T-helper 1 cell treated with Interleukin-12 subunit alpha and Interleukin-12 subunit beta and Interleukin-4 antibody, amounts not matched to agents 30 ng/mL and 1 ng/mL, for 36 hours (primary cell): ENCODE results near the gene CD300E. TPM values are rescaled to one million over a fixed set of nuclear protein-coding genes. Genes with fewer than 3 reads are reported as not detected.

Experiments used
- intact Hi-C: fragments of 100-400 bp; cut with micrococcal nuclease; formaldehyde crosslinking; loops from one replicate; pipeline ENCODE4 v1.15.1; 2024
- total RNA-seq: library from RNA; stranded (reverse); gene quantifications from 2 replicates; pipeline ENCODE4 v1.2.3, GENCODE V29; 2022

The CD300E gene, protein sequence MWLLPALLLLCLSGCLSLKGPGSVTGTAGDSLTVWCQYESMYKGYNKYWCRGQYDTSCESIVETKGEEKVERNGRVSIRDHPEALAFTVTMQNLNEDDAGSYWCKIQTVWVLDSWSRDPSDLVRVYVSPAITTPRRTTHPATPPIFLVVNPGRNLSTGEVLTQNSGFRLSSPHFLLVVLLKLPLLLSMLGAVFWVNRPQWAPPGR
- not detected in 2 replicates for total RNA-seq

DNA sequence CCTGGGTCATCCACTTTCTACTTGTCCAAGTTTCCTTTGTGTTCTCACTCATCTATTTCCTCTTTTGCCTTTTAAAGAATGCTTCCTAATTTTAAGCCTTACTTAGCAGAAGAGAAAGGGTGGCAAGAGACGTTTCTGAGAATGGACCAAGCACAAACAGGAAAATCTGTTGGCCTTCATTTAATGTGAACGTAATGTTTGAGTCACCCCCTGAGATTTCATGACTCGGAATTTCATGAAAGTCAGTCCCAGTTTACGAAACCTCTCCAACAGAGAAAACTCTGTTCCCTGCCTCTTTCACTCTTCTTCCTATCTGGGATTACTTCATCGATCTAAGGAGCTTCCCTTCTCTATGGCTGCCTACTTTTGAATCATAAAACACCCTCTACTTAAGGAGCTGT lies at the start of gene CD300E:
CD300E (minus strand) TSS at position 46 of the 401 bp plus-strand sequence. CDS start 117 bp downstream, outside the sequence.
- intact Hi-C loops, result no loop called here

DNA sequence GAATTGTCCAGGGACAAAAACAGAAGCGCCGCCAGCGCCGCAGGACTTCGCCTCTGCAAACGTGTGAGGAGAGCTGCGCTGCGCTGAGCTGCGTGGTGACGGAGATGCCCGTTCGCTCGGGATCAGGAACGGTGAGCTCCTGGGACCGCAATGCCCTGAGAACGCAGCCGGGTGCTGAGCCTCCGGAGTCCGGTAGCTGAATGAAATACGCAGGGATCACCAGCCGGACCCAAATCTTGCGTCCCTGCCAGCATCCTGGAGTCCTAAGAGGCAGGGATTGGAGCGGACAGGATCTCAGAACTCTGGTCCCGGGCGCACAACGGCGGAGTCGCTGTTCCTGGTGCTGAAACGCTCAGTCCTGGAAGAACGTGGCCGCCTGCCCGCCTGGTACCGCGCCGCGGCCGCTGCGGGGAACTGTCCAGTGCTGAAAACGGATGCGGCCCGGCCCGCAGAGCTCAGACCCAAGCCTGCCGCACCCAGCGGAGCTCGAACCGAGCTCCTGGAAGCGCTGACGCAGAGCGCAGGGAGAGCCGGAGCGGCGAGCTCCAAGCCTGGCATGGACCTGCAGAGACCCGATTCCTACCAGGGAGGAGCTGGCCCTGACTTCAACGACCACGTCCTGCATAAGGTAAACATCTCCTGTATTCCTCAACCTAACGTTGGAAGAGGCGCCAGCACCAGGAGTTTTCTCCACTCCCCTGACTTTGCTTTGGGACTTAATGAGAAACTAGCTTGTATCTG lies 47.7 kb upstream of the CD300E start:
- intact Hi-C loops, result no loop called here

DNA sequence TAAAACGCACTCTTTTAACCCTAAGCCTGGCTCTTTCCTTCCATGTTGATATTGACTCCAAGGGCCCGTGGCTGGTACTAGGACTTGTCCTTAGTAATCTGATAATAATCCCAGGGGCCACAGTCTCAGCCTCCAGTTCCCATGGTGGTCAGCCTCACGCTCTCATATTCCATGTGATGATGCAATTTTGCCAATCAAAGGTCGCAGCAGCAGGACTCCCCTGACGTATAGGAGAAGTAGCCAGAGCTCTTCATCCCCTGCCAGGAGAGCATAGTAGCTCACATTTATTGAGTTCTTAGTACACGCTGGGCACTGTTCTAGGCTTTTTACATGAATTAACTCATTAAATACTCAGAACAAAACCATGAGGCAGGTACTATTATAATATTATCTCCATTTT lies 46.8 kb upstream of the CD300E start:
- intact Hi-C loops, result no loop called here

DNA sequence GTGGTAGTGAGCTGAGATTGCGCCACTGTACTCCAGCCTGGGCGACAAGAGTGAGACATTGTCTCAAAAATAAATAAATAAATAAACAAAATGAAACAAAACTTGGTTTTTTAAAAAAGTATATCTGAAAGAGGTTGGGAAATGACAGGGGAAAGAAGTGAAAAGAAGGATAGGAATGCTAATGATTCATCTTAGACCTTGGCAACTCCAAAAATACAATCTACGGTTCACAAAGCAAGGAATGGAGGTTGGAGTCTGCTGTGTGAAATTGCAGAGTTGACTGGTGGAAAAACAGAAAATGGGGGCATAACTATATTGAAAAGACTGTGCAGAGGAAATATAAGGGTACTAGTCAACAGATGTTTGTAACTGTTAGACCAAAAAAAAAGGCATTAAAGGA lies 40.0 kb upstream of the CD300E start:
- intact Hi-C loops, result no loop called here

DNA sequence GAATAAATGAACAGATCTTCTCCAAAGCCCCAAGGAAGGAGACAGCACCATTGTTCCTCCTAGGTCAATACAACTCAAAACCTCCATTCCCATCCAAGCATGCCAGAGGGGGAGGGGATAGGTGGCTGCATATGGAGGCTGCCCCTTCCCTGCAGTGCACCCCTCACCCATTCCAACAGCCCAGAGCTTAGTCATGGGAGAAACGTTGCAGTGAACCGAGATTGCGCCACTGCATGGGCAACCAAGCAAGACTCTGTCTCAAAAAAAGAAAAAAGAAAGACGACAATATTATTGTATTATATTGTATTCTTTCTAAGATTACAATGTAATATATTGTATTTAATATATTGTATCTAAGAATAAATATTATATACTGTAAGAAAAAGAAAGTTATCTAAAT lies 36.4 kb upstream of the CD300E start:
- intact Hi-C loops, result no loop called here

DNA sequence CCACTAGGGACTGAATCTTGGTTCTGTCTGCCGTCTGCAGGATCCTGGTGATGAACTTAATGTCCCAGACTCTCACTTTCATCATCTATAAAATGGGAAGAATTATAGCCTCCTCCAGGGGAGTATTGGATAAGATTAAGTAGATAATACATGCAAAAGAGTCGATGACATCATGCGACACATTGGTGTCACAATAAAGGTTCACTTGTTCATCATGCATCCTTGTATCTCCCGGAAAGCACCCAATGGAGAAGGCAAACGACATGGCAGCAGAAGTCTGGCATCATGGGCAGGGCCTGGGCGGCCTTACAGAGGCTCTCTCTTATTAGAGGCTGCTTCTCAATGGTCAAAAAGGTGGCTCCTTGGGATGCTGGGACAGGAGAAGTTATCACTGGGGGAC lies 35.1 kb upstream of the CD300E start:
- intact Hi-C loops, result no loop called here

DNA sequence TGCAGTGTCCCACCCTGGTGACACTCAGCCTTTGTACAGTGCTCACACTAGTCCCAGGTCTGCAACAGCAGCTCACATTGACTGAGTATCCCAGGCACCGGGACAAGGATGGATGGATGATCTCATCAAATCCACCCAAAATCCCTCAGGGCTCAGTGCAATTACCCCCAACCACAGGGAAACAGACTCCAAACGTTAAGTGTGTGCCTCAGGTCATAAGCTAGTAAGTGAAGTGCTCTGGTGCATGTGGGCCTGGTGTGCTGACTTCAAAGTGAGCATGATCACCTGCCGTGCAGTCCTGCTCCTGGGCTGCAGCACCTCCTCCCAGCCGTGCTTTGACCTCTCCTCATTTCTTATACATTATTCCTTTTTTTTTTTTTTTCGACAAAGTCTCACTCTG lies 31.2 kb upstream of the CD300E start:
- intact Hi-C loops, result no loop called here

DNA sequence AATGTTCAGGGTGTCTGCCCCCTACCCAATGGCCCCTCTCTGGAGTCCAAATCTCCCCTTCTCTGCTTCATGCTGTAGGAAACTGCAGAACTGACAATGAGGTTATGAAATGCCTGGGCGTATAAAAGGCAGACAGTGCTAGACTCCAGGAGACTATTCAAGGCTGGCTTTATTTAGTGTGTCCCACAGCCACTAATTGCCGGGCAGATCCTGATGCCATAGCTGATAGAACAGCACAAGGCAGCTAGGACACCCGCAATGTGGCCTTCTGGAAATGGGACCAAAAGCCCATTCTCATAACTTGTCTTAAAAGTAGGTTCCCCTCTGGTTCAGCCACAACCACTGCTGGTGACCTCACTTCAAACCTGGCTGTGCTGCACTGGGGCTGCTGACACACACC lies 28.5 kb upstream of the CD300E start:
- intact Hi-C loops, result no loop called here

DNA sequence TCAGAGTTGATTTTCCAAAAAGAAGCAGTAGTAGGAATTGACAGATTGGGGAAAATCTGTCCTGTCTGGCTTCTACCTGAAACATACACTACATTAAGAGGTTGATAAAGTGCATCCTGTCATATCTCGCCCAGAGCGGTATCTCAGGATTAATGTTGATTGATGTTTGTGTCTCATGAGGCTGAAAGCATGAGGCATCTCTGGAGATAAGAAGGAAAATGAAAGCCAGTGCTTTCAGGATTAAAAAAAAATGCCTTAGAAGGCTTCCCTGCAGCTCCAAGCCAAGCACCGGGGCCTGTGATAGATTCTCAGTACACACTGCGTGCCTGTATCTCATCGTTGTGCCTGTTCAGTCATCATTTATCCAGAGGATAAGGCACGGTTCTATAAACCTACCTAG lies 26.4 kb upstream of the CD300E start:
- intact Hi-C loops, result loop anchor here (5.0 kb wide), 1 partner anchor 283 kb away; the partner anchor contains the start of gene GPR142

DNA sequence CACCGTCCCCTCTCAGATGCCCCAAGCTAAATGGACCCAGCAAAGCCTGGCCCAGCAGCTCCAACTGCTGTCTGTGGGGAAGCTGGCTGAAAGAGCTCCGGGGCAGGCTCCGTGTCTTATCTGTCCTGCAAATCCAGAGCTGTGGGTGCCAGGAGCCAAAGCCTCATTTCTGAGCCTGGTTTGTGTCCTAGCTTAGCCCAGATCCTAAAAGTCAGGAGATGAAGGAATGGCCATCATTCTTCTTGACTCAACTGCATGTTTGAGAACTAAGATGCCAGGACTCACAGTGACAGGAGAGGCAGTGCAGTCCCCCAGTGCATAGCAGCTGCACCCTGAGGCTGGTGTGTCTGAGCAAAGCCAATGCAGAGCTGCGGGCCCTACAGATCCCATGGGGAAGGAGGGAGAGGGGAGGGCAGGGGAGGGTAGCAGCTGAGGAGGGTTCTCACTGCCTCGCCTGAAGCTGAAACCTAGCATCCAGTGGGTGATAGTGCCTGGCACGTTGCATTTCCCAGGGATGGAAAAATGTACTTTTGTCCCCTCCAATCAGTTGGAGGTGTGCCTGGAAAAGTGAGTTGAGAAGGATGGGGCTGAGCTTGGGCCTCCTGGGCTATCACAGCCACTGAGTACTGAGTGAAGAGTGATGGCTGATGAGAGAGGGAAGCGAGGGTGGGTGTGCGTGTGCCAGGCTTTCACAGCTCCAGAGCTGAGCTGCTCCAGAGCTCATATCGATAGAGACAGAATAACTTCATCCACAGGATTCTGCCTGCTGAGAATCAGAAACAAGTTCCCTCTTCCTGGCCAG lies 24.5 kb upstream of the CD300E start:
- intact Hi-C loops, result loop anchor here (2.0 to 5.0 kb wide), 2 partner anchors 81 to 281 kb away; partner anchors contain the start of genes CD300H and GPR142

DNA sequence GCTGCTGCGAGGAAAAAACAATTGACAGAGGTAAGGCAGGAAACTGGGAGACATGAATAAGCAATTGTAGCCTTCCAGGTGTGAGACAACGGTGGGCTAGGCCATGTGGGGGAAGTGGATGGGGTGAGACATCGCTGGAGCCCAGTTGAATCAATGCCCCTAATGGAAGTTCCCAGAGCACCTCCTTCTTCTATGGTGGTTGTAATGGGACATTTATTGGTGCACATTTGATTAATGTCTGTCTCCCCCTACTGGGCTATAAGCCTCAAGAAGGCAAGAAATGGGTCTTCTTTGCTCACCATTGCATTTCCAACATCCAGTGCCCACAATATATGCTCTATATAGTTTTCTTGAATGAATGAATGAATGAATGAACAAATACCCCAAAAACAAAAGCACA lies 22.7 kb upstream of the CD300E start:
- intact Hi-C loops, result loop anchor here (1.0 to 5.0 kb wide), 4 partner anchors 79 to 279 kb away; partner anchors contain the start of genes CD300H and GPR142

DNA sequence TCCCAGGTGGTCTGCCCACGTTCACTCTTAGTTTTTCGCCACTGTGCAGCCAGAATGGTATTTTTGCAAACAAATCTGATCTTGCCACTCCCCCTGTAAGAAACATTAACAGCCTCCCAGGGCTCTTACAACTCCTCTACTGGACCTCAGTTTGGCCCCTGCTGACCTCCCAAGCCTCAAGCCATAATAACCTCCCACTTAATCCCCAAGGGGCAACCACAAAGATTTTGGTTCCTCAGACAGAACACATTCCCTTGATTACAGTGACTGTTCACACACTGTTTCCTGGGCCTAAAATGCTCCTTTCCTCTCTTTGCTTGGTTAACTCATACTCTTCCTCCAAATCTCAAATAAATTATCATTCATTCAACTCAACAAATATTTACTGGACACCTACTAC lies 21.5 kb upstream of the CD300E start:
- intact Hi-C loops, result loop anchor here (5.0 kb wide), 1 partner anchor 278 kb away; the partner anchor contains the start of gene GPR142

DNA sequence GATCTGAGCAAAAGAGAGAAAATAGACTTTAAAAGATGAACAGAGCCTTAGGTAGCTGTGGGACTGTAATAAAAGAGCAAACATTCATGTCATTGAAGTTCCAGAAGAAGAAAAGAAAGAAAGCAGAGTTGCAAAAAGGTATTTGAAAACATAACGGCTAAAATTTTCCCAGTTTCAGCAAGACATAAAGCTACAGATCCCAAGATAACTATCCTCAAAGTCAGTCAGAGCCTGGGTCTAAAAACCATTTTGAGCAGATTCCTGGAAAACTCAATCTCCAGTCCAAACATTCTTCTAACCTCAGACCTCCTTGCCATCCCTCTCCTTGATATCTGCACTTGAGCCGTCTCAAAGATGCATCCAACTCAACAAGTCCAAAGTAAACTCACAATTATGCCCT lies 20.9 kb upstream of the CD300E start:
- intact Hi-C loops, result no loop called here

DNA sequence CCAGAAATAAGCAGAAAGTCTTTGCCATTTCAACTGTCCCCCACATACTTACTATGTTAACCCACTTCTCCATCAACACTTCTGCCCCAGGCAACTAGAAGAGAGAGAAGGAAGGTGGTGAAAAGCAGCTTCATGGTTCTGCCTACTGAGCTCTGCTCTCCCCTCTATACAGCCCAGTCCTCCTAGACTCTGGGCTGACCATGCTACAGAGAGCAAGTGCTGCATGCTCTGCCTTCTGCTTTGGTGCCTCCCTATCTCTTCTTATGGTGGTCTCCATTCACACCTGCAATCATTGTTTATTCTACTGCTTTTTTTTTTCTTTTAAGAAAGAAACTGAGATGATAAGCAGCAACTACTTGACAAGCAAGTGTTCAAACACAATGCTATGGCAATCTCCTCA lies 20.3 kb upstream of the CD300E start:
- intact Hi-C loops, result no loop called here

DNA sequence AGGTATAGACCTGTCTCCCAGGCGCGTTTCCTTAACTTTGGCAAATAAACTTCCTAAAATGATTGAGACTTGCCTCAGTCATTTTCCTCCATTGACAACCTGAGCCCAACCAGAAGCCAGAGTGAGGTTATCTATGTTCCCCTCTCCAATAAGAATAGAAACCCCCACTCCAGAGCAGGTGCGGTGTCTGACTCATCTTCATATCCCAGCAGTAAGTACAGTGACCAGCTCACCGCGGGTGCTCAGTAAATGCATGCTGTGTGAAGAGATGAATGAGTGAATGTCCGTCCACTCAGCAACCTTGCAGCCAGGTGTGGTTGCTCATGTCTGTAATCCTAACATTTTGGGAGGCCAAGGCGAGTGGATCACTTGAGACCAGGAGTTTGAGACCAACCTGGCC lies 19.5 kb upstream of the CD300E start:
- intact Hi-C loops, result no loop called here

DNA sequence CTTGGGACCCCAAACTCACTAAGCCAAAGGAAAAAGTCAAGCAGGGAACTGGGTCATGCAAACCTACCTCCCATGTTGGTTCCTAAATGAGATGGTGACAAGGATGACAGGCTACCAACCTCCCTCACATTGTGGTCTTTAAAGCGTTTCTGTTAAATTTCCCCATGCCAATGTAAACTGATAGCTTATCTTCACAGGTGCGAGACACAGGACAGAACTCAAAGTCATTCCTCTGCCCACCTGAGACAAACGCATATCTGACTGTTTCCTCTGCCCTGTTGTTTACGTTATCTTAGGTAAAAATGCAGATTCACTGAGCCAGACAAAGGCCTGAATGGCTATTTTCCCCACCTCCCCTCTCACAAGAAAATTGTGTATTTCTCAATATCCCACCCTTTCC lies 19.0 kb upstream of the CD300E start:
- intact Hi-C loops, result no loop called here

DNA sequence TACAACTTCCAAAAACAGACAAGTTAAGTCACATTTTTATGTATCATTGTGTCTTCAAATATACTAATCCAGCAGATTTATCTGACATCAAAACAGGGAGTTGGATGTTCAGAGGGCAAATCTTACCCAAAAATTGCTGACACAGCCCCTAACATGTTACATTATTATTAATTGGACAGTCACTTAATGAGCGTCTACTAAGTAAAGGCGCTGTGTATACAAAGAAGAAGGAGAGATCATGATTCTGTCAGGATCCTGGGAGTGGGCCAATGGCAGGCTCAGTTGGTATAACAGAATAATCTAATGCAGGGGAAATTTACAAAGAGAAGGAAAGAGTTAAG lies 18.4 kb upstream of the CD300E start:
- intact Hi-C loops, result no loop called here

DNA sequence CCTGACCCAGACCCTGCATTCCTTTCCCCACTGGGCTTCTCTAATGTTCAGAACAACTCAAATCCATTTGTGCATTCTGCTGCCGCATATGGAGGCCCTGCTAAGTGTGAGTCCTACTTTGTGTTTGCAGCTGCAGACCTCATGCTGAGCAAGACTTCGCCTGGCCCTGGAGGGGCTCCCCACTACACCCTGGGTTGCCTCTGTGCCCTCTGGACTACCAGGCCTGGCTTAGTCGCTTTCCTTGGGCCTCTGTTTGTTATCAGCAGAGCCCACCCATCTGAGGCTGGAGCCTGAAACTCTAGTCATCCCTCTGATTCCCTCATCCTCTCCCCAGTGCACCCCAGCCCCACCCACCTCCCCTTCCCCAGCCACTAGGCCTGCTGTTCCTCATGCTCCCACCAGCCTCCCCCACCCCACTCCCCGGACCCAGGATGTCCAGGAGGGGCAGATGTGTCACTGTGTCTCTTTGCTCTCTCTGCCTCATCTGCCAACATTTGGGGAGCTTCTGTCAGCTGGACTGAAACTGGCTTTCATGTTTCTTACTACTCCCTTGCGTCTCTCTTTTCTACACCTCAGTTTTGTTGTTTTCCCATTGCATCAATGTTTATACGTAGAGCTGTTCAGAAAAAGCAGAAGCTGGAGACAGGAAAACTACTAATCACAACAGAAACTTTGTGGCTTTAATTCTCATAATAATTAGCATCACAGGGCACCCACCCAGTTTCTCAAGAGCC lies 17.9 kb upstream of the CD300E start:
- intact Hi-C loops, result no loop called here

DNA sequence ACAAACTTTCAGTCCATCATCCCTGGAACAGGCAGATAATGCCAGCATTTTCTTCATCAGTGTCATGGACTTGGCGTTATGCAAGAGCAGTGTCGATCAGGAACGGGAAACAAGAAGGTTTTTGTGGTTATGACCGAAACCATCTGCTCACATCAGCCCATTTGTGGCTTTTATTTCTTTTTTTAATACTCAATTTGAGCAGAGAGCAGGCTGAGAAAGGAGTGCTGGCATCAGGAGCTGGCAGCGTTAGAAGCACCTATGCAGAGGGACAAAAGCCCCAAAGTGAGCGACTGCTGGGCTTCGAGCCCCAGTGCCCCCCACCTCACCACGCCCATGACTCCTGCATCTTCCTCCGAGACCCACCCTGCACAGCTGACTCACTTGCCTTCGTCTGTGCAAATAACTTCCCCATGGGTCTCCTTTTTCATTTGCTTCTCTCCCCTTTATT lies 16.2 kb upstream of the CD300E start:
- intact Hi-C loops, result no loop called here

DNA sequence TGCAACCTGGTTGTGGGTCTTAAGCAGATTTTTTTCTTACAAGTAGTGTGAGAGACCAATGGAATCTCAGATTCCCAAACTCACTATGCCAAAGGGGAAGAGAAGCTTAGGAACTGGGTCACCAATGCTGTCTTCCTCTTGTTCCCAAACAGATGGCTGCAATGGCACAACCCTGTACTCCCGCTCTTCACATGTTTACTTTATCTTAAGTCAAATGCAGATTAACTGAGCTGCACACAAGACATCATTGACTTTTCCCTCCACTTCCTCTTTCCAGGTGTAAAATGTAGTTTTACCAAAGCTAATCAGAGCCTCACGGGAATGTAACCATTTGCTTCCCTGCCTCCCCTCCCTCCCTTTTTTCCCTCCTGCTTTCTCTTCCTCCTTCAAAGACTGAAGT lies 14.4 kb upstream of the CD300E start:
- intact Hi-C loops, result no loop called here

DNA sequence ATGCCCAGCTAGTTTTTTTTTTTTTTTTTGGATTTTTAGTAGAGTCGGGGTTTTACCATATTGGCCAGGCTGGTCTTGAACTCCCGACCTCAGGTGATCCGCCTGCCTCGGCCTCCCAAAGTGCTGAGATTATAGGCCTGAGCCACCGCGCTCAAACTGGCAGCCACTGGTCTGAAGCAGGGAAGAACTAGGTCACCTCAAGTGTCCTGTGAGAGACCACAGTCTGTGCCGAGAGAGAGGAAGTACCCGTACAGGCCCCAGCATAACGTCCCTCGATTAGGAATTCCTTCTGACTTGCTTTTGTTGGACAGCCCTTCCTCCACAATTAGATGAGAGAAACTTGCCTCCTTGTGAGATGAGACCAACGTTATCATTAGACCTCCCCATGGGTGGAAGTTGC lies 13.7 kb upstream of the CD300E start:
- intact Hi-C loops, result no loop called here
